ENCODE measurements around the gene METTL25B. TPM values are rescaled to one million over a fixed set of nuclear protein-coding genes. Genes with fewer than 3 reads are reported as not detected.

Gene METTL25B
- total RNA-seq, 1 experiment from 2014 or later = 51.0 TPM

GRCh38 chr1:156706657-156707416 lies 21.4 kb upstream of the METTL25B start:
- no peaks in the 10 kb centered on the region for H4K20me1 ChIP-seq (ENCODE audit: insufficient read depth)
- peak in 1 of 2 experiments; percentile 25 for DNase-seq
- H2AFZ ChIP-seq = no peak overlapping the region
- no peaks in the 10 kb centered on the region for H3K27me3 ChIP-seq (ENCODE audit: insufficient read depth, low read depth)
- intact Hi-C loops (cut with micrococcal nuclease; ENCODE audit: unreplicated experiment) = loop anchor here (1.0 kb wide), 2 partner anchors 18 to 47 kb away; no protein-coding TSS in a partner anchor
- no peaks in the 10 kb centered on the region for H3K9me2 ChIP-seq (ENCODE audit: insufficient read depth)
- TF ChIP-seq, protein P1, sequence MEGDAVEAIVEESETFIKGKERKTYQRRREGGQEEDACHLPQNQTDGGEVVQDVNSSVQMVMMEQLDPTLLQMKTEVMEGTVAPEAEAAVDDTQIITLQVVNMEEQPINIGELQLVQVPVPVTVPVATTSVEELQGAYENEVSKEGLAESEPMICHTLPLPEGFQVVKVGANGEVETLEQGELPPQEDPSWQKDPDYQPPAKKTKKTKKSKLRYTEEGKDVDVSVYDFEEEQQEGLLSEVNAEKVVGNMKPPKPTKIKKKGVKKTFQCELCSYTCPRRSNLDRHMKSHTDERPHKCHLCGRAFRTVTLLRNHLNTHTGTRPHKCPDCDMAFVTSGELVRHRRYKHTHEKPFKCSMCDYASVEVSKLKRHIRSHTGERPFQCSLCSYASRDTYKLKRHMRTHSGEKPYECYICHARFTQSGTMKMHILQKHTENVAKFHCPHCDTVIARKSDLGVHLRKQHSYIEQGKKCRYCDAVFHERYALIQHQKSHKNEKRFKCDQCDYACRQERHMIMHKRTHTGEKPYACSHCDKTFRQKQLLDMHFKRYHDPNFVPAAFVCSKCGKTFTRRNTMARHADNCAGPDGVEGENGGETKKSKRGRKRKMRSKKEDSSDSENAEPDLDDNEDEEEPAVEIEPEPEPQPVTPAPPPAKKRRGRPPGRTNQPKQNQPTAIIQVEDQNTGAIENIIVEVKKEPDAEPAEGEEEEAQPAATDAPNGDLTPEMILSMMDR (conservative IDR thresholded peaks at IDR 0.05) = no peak
- no peak for TF ChIP-seq EZH2 (IDR thresholded peaks at IDR 0.05; ENCODE audit: low read depth)
- peaks cover 19% of the 10 kb centered on the region for H3F3A ChIP-seq (ENCODE audit: insufficient read depth, low read depth)
- H3K4me1 ChIP-seq (replicated peaks; ENCODE audit: insufficient read depth) = peaks cover 55% of the 10 kb centered on the region
- ChIA-PET CTCF (interaction anchor here (0.6 to 8.4 kb wide), 3 partner anchors 17 to 48 kb away, joined by 3 to 109 read pairs (median 21); no protein-coding TSS in a partner anchor), POLR2A (ENCODE audit: unreplicated experiment) (interaction anchor here (0.6 to 2.3 kb wide), 3 partner anchors 14 to 34 kb away, joined by 3 to 28 read pairs (median 11); partner anchors contain the start of gene MRPL24)
- H3K4me2 ChIP-seq = no peak overlapping the region
- no TSS peak for BruUV-seq (replicated peaks)
- no peak overlapping the region for H3K27ac ChIP-seq
- no peaks in the 10 kb centered on the region for H3K9me3 ChIP-seq (ENCODE audit: insufficient read depth, low read depth)
- H3K4me3 ChIP-seq = no peak overlapping the region
- H3K36me3 ChIP-seq (ENCODE audit: low read depth) = no peaks in the 10 kb centered on the region
- peaks cover 23% of the 10 kb centered on the region for H3K79me2 ChIP-seq (ENCODE audit: low read depth)

DNA sequence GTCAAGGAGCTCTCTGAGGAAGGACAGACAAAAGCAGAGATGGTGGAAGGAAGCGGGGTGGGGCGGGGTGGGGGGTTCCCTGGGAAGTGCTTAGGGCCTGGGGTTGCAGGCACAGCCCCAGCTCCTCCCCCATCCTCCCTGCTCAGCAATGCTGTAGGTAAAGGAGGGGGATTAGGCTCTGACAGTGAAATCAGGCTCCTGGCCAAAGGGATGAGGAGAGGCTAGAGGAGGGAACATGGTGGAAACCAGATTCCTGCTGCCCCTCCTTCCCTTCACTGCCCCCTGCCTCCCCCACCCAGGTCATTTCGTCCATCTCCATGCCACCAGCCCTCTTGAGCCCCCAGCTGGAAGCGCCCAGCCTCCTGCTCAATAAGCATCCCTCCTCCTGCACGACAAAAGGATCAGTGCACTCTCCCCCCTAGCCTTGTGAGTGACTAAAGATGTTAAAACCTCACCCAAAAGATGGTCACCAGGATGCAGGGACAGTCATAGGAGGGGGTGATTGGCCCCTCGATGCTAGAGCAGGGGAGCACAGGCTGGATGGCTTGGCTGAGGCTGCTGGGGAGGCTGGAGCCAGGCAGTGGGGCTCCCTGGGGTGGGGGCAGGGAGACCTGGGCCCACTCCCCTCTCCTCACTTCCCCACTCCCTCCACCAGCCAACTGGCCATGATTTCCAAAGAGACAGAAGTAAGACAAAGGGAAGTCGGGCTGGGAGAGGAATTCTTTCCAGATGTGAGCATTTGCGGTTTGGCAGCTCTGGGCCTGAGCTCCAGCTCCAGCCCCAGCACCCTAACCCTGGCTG lies 20.7 kb upstream of the METTL25B start:
- Histone ChIP-seq H3F3A (ENCODE audit: insufficient read depth, low read depth) (peaks cover 25% of the 10 kb centered on the region), H3K9me3 (ENCODE audit: insufficient read depth, low read depth) (no peaks in the 10 kb centered on the region), H3K27ac (no peak overlapping the region), H3K9me2 (ENCODE audit: insufficient read depth) (no peaks in the 10 kb centered on the region), H3K27me3 (ENCODE audit: insufficient read depth, low read depth) (no peaks in the 10 kb centered on the region), H3K4me3 (no peak overlapping the region), H3K4me2 (no peak overlapping the region), H3K79me2 (ENCODE audit: low read depth) (peaks cover 21% of the 10 kb centered on the region), H3K36me3 (ENCODE audit: low read depth) (no peaks in the 10 kb centered on the region), H2AFZ (no peak overlapping the region), H3K4me1 (replicated peaks; ENCODE audit: insufficient read depth) (peaks cover 63% of the 10 kb centered on the region), H4K20me1 (ENCODE audit: insufficient read depth) (no peaks in the 10 kb centered on the region)
- intact Hi-C loops (cut with micrococcal nuclease; ENCODE audit: unreplicated experiment) = no loop called here
- POLR2A ChIA-PET (ENCODE audit: unreplicated experiment) = interaction anchor here (0.7 kb wide), 1 partner anchor 14 kb away, joined by 11 read pairs; no protein-coding TSS in a partner anchor
- no peak for DNase-seq
- CTCF ChIA-PET = interaction anchor here (3.8 to 8.4 kb wide), 2 partner anchors 17 to 18 kb away, joined by 21 to 109 read pairs; no protein-coding TSS in a partner anchor
- TF ChIP-seq EZH2 (IDR thresholded peaks at IDR 0.05; ENCODE audit: low read depth) = no peak
- TF ChIP-seq, protein P1 (conservative IDR thresholded peaks at IDR 0.05) = no peak
- no TSS peak for BruUV-seq (replicated peaks)

- Histone ChIP-seq H4K20me1 (ENCODE audit: insufficient read depth) (no peaks in the 10 kb centered on the region), H2AFZ (no peak overlapping the region), H3K27me3 (ENCODE audit: insufficient read depth, low read depth) (no peaks in the 10 kb centered on the region), H3K4me2 (no peak overlapping the region), H3K4me1 (replicated peaks; ENCODE audit: insufficient read depth) (peaks cover 64% of the 10 kb centered on the region), H3K9me2 (ENCODE audit: insufficient read depth) (no peaks in the 10 kb centered on the region), H3F3A (ENCODE audit: insufficient read depth, low read depth) (peaks cover 31% of the 10 kb centered on the region), H3K36me3 (ENCODE audit: low read depth) (no peaks in the 10 kb centered on the region), H3K4me3 (no peak overlapping the region), H3K9me3 (ENCODE audit: insufficient read depth, low read depth) (no peaks in the 10 kb centered on the region), H3K27ac (no peak overlapping the region), H3K79me2 (ENCODE audit: low read depth) (peaks cover 15% of the 10 kb centered on the region)
- BruUV-seq (replicated peaks) = no TSS peak
- ChIA-PET POLR2A (ENCODE audit: unreplicated experiment) (no interaction called here), CTCF (interaction anchor here (3.8 to 8.4 kb wide), 2 partner anchors 18 kb away, joined by 21 to 109 read pairs; no protein-coding TSS in a partner anchor)
- intact Hi-C loops (cut with micrococcal nuclease; ENCODE audit: unreplicated experiment) = no loop called here
- DNase-seq = no peak
- TF ChIP-seq, protein P1 (conservative IDR thresholded peaks at IDR 0.05) = no peak
- TF ChIP-seq EZH2 (IDR thresholded peaks at IDR 0.05; ENCODE audit: low read depth) = no peak
Measured at GRCh38 chr1:156708218-156708661, 20.0 kb upstream of the METTL25B start.

Data from PC-9 (cell line).